HepG2 (cell line): ENCODE data around the gene ABCB6. TPM values are rescaled to one million over a fixed set of nuclear protein-coding genes. Genes with fewer than 3 reads are reported as not detected.
A peak's percentile ranks its signal among the peaks of the same experiment; 100 is the strongest.

Experiments
- FOXO1 ChIP-seq: sonication (generic); formaldehyde crosslinking; IDR thresholded peaks from 2 replicates; pipeline ENCODE4 v1.4.0; 2020; ENCODE audit warnings: missing genetic modification reagents
- ISX ChIP-seq: sonication (generic); formaldehyde crosslinking; conservative IDR thresholded peaks from 2 replicates; pipeline ENCODE4 v1.5.0; 2020; ENCODE audit warnings: missing genetic modification reagents
- MIXL1 ChIP-seq: IDR thresholded peaks from 2 replicates; pipeline ENCODE4 v1.6.1; 2016
- PHF8 ChIP-seq: sonication (generic); formaldehyde crosslinking; IDR thresholded peaks from 2 replicates; pipeline ENCODE4 v1.5.0; 2020; ENCODE audit warnings: missing genetic modification reagents
- REPIN1 ChIP-seq: sonication (generic); formaldehyde crosslinking; IDR thresholded peaks from 2 replicates; pipeline ENCODE4 v1.8.0; 2022; ENCODE audit warnings: missing genetic modification reagents, low read depth, mild to moderate bottlenecking, borderline replicate concordance
- SIN3B ChIP-seq: fragments of 150-350 bp; IDR thresholded peaks from 2 replicates; pipeline ENCODE4 v1.6.1; 2014; ENCODE audit warnings: low read length
- SRSF1 ChIP-seq: fragments of 200-400 bp; formaldehyde crosslinking; optimal IDR thresholded peaks from 2 replicates; pipeline ENCODE3; 2017; ENCODE audit warnings: mild to moderate bottlenecking, low read depth, low read length, moderate library complexity
- ZC3H13 ChIP-seq: sonication (generic); formaldehyde crosslinking; IDR thresholded peaks from 2 replicates; pipeline ENCODE4 v1.8.1; 2023; ENCODE audit warnings: mild to moderate bottlenecking, missing genetic modification reagents, moderate library complexity
- ZEB1 ChIP-seq: IDR thresholded peaks from 2 replicates; pipeline ENCODE4 v1.6.1; 2012; ENCODE audit warnings: mild to moderate bottlenecking, low read depth, inconsistent platforms; ENCODE audit not compliant: insufficient replicate concordance
- ZKSCAN1 ChIP-seq: fragments of 150-350 bp; IDR thresholded peaks from 2 replicates; pipeline ENCODE4 v1.6.1; 2014; ENCODE audit warnings: low read length
- ZNF326 ChIP-seq: sonication (generic); formaldehyde crosslinking; IDR thresholded peaks from 2 replicates; pipeline ENCODE4 v1.4.0; 2020; ENCODE audit warnings: missing genetic modification reagents, borderline replicate concordance
- ZNF614 ChIP-seq: IDR thresholded peaks from 2 replicates; pipeline ENCODE4 v1.6.1; 2018; ENCODE audit warnings: missing biosample characterization, missing genetic modification reagents, inconsistent platforms, borderline replicate concordance
- ZNF615 ChIP-seq: sonication (generic); formaldehyde crosslinking; IDR thresholded peaks from 2 replicates; pipeline ENCODE4 v1.5.0; 2020; ENCODE audit warnings: mild to moderate bottlenecking, missing genetic modification reagents, borderline replicate concordance
- ZNF672 ChIP-seq: sonication (generic); formaldehyde crosslinking; IDR thresholded peaks from 2 replicates; pipeline ENCODE4 v1.8.1; 2022; ENCODE audit warnings: missing genetic modification reagents
- ZNF816 ChIP-seq: sonication (generic); formaldehyde crosslinking; IDR thresholded peaks from 2 replicates; pipeline ENCODE4 v1.8.0; 2022; ENCODE audit warnings: missing genetic modification reagents, mild to moderate bottlenecking, borderline replicate concordance
- ZSCAN31 ChIP-seq: sonication (generic); formaldehyde crosslinking; IDR thresholded peaks from 2 replicates; pipeline ENCODE4 v1.5.0; 2020; ENCODE audit warnings: low read depth, mild to moderate bottlenecking, missing genetic modification reagents
- polyA plus RNA-seq, 8 experiments: library from polyadenylated mRNA; depleted of rRNA in 3 of 8; stranded (reverse) in 7 of 8; unstranded in 1 of 8; fragments of >200 nt; fragmentation: Illumina TruSeq in 4 of 8; extraction: Trizol in 4 of 8; gene quantifications; 2 replicates each; pipeline versions ENCODE4 v1.2.1 to v1.2.3, GENCODE V29; 2011 to 2016; ENCODE audit warnings: low read depth in 4 of 8, missing spikeins in 1 of 8, mixed read lengths in 1 of 8; ENCODE audit not compliant: insufficient read depth in 1 of 8
- total RNA-seq, 5 experiments: library from RNA; depleted of rRNA; stranded (reverse); fragments of >200 nt; fragmentation: Illumina TruSeq; extraction: Trizol; gene quantifications; 2 replicates each; pipeline ENCODE4 v1.2.3, GENCODE V29; 2016; ENCODE audit warnings: low read depth in 1 of 5
- TF ChIP-seq, protein P1 (sequence below): sonication (generic); formaldehyde crosslinking; IDR thresholded peaks from 2 replicates; pipeline ENCODE4 v1.8.0; 2022; ENCODE audit warnings: mild to moderate bottlenecking, missing genetic modification reagents; ENCODE audit not compliant: insufficient replicate concordance
- TF ChIP-seq, protein P2 (sequence below): sonication (generic); formaldehyde crosslinking; IDR thresholded peaks from 2 replicates; pipeline ENCODE4 v1.9.0; 2021; ENCODE audit warnings: mild to moderate bottlenecking, missing genetic modification reagents

The ABCB6 gene
- total and polyA plus RNA-seq, 2 of the 13 experiments (the other 11 are each of a cell fraction or from before 2014, with no cell fraction given): 91.1 to 137 TPM

DNA sequence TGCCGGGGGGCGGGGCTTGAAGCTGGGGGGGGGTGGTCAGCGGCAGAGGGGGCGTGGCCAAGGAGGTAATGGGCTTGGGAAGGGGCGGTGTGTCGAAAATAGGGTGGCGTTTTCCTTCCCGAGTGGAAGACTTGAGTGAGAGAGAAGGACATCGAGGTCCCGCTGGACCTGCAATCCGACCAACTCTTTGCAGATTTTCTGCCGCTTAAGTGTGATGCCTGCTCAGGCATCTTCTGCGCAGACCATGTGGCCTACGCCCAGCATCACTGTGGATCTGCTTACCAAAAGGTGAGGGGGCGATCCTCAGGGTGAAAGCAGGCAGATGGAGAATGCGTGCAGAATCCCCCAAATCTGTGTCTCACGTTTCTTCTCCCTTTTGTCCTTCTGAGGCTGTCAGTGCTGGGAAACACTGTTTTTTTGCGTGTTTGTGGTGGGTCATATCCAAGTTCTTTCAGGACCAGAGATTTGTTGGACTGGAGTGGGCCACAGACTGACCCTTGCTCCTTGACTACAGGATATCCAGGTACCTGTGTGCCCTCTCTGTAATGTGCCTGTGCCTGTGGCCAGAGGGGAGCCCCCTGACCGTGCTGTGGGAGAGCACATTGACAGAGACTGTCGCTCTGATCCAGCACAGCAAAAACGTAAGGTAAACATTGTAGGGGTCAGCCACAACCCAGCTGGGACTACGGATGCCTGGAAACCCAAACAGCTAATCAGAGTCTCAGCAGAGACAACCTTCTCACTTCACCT, 11.4 kb downstream of the ABCB6 start (continued):
- TF ChIP-seq ZNF816 (no peak; the same call in 1 of the 2 replicates), ZEB1 (no peak), FOXO1 (CRISPR knock-in tag) (0 out of 2 replicates have a peak, but pooled peaks have one; percentile 42), ZNF614 (0 out of 2 replicates have a peak, but pooled peaks have one; percentile 4), PHF8 (CRISPR knock-in tag) (no peak), REPIN1 (CRISPR knock-in tag) (no peak), MIXL1 (CRISPR knock-in tag) (no peak), SRSF1 (no peak), ZNF672 (CRISPR knock-in tag) (no peak), ZSCAN31 (CRISPR knock-in tag) (no peak; the same call in 1 of the 2 replicates), ZC3H13 (CRISPR knock-in tag) (no peak; the same call in none of the 2 replicates), SIN3B (no peak), ZKSCAN1 (no peak), ZNF326 (no peak), ISX (no peak), ZNF615 (CRISPR knock-in tag) (0 out of 2 replicates have a peak, but pooled peaks have one; percentile 7)
- TF ChIP-seq, protein P1, sequence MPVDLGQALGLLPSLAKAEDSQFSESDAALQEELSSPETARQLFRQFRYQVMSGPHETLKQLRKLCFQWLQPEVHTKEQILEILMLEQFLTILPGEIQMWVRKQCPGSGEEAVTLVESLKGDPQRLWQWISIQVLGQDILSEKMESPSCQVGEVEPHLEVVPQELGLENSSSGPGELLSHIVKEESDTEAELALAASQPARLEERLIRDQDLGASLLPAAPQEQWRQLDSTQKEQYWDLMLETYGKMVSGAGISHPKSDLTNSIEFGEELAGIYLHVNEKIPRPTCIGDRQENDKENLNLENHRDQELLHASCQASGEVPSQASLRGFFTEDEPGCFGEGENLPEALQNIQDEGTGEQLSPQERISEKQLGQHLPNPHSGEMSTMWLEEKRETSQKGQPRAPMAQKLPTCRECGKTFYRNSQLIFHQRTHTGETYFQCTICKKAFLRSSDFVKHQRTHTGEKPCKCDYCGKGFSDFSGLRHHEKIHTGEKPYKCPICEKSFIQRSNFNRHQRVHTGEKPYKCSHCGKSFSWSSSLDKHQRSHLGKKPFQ (CRISPR knock-in tag): no peak
- TF ChIP-seq, protein P2, sequence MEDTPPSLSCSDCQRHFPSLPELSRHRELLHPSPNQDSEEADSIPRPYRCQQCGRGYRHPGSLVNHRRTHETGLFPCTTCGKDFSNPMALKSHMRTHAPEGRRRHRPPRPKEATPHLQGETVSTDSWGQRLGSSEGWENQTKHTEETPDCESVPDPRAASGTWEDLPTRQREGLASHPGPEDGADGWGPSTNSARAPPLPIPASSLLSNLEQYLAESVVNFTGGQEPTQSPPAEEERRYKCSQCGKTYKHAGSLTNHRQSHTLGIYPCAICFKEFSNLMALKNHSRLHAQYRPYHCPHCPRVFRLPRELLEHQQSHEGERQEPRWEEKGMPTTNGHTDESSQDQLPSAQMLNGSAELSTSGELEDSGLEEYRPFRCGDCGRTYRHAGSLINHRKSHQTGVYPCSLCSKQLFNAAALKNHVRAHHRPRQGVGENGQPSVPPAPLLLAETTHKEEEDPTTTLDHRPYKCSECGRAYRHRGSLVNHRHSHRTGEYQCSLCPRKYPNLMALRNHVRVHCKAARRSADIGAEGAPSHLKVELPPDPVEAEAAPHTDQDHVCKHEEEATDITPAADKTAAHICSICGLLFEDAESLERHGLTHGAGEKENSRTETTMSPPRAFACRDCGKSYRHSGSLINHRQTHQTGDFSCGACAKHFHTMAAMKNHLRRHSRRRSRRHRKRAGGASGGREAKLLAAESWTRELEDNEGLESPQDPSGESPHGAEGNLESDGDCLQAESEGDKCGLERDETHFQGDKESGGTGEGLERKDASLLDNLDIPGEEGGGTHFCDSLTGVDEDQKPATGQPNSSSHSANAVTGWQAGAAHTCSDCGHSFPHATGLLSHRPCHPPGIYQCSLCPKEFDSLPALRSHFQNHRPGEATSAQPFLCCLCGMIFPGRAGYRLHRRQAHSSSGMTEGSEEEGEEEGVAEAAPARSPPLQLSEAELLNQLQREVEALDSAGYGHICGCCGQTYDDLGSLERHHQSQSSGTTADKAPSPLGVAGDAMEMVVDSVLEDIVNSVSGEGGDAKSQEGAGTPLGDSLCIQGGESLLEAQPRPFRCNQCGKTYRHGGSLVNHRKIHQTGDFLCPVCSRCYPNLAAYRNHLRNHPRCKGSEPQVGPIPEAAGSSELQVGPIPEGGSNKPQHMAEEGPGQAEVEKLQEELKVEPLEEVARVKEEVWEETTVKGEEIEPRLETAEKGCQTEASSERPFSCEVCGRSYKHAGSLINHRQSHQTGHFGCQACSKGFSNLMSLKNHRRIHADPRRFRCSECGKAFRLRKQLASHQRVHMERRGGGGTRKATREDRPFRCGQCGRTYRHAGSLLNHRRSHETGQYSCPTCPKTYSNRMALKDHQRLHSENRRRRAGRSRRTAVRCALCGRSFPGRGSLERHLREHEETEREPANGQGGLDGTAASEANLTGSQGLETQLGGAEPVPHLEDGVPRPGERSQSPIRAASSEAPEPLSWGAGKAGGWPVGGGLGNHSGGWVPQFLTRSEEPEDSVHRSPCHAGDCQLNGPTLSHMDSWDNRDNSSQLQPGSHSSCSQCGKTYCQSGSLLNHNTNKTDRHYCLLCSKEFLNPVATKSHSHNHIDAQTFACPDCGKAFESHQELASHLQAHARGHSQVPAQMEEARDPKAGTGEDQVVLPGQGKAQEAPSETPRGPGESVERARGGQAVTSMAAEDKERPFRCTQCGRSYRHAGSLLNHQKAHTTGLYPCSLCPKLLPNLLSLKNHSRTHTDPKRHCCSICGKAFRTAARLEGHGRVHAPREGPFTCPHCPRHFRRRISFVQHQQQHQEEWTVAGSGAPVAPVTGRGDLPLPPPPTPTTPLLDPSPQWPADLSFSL (CRISPR knock-in tag): no peak
